ENCODE measurements around the gene A2ML1. TPM values are rescaled to one million over a fixed set of nuclear protein-coding genes. Genes with fewer than 3 reads are reported as not detected.
A peak's percentile ranks its signal among the peaks of the same experiment; 100 is the strongest.
"Not testable (repeated sequence)": the region's sequence is repeated elsewhere in the genome, so short reads cannot be mapped to it uniquely, and the experiment has no call there.

A2ML1 gene
- polyA plus RNA-seq, 4 donors, result 0.29 to 0.70 (median 0.34) TPM

DNA sequence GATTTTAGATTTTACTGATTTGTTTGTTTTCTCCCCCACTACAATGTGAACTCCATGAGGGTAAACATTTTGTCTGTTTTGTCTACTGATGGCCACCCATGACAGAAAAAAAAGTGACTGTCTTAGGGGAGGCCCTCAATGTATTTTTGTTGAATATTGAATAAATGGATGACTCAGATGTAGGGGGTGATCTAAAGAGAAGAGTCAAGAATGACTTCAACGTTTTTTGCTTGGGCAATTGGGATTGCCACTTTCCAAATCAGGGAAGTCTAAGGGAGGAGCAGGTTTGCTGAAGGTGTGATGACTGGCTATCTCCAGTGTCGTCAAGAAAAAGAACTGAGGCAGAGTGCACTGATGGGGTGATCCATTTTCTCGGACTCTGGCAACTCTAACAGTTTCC, 81.2 kb downstream of the A2ML1 start:
- no peak for DNase-seq (ENCODE audit: low read depth in 4 of 4, low spot score in 2 of 4)

DNA sequence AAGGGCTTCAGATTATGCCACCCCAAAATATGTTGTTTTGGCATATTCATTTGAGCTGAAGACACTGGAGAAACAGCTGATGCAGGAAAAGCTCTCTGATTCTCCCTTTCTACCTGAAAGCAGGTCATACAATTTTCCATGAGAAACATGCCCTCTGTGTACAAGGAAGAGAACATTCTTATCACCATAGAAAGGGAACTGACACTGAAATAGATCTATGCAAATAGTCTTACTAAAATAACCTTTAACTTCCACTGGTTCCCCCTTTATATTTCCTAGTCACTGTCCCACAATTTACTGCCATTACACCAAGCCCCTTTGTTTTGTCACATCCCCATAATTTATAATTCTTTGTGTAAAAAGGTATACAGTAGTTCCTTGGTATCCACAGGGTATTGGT, 82.2 kb downstream of the A2ML1 start:
- no peak for DNase-seq (ENCODE audit: low read depth in 4 of 4, low spot score in 2 of 4)

DNA sequence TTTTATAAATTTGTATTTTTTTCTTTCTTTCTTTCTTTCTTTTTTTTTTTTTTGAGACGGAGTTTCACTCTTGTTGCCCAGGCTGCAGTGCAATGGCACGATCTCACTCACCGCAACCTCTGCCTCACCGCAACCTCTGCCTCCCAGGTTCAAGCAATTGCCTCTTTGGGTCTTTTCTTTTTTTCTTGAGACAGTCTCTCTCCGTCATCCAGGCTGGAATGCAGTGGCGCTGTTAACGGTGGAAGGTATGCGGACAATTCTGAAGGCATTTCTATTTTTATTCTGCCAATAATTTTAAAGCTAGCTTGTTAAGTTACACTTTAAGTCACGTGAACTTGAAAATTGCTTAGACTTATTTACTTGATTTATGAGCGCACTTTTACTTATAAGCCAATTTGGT, 83.1 kb downstream of the A2ML1 start:
- DNase-seq (ENCODE audit: low read depth in 4 of 4, low spot score in 2 of 4), result no peak

DNA sequence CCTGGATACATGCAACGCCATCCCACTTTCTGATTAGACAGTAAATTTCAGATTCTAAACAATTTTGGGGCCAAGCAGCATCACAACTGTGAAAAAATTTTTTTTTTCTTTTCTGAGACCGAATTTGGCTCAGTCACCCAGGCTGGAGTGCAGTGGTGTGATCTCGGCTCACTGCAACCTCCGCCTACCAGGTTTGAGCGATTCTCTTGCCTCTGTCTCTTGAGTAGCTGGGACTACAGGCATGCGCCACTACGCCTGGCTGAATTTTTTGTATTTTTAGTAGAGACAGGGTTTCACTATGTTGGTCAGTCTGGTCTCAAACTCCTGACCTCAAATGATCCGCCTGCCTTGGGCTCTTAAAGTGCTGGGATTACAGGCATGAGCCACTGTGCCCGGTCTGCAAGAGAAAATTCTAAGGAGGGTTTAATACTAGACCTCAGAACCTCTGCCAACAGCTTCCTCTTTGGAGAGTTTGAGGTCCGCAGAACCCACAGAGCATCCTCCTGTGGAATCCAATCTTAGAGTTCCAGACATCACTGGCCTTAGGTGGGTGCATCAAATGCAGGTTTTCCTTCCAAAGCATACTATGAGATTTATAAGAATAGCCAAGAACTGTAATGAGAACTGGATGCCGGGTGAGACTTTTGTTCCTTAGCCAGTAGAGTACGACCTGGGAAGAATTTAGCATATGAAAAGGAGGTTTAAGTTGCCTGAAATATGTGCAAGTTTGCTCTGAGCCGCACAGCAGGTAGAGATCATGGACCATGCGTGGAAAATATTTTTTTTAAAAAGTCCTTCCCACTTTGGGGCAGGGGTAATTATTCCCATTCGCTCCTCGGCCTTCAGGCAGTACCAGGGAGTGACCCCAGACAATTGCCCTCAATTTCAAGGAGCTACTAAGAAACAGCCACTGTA, 84.1 kb downstream of the A2ML1 start:
- DNase-seq (ENCODE audit: low read depth in 4 of 4, low spot score in 2 of 4), result no peak

DNA sequence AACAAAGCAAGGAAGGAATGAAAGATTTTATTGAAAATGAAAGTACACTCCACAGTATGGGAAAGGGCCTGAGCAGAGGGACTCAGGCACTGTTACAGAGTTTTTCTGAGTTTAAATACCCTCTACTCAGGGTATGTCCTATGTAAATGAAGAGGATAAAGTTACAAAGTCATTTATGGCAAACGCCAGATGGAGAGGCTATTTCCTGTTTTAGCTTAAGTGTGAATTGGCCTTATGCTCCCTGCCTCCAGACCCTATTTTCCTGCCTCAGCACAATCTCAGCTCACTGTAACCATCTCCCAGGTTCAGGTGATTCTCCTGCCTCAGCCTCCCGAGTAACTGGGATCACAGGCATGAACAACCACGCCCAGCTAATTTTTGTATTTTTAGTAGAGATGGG, 85.1 kb downstream of the A2ML1 start:
- DNase-seq (ENCODE audit: low read depth in 4 of 4, low spot score in 2 of 4), result no peak

DNA sequence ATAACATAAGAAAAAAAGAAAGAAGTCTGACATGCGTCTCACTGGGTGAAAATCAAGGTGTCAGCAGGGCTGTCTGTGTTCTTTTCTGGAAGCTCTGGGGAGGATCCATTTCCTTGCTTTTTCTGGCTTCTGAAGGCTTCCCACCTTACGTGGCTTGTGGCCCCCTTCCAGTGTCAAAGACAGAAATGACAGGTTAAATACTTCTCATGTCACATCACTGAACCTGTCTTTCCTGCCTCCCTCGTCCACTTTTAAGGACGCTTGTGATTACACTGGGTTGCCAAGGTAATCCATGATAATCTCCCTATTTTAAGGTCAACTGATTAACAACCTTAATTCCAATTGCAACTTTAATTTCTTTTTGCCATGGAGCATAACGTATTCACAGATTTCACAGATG, 87.3 kb downstream of the A2ML1 start:
- DNase-seq (ENCODE audit: low read depth in 4 of 4, low spot score in 2 of 4), result no peak

DNA sequence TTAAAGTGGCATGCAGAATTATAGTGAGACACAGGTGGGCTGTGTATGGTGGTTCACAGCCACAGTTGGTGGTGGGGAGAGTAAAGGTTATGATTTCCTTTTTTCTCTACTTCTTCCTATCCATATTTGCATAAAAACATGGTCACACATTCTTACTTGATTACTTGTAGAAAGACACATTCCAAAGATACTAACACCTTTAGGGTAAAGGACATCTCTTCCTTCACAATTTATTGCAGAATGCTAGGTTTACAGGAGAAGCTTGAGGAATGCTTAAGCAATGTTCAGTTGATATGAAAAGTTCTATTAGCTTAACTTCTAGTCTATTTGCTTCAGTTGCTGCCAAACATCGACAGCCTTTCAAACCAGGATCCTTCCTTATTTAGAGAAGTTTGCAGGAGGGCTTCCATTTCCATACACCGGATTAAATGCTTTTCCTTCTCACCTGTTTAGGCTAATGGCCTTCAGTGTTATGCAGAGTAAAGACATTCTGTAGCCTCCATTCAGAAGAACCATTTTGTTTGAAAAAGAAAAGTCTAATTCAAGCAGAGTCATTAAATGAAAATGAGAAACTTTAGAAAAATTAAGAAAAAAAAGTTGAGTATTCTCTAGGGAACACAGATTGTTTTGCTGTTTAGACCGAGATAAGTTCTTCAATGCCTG, 89.3 kb downstream of the A2ML1 start:
- no peak for DNase-seq (ENCODE audit: low read depth in 4 of 4, low spot score in 2 of 4)

DNA sequence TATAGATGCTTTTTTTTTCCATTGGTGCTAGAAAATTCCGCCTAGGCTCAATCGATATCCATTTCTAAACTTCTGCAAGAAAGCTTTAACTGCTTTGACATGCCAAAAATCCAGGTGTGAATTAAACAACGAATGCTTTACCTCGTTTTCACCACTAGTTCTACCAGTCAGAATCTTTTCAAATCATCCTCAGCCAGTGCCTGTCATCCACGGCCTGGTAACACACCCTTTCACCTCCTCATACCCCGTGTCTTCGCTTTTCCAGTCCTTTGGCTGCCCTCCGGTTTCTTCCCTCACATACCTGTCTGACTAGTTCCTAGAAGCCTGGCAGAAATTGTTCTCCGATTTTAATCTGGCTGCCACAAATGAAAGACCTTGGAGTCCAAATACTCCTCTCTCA, 90.5 kb downstream of the A2ML1 start:
- DNase-seq (ENCODE audit: low read depth in 4 of 4, low spot score in 2 of 4), result peak in 1 of 4 donors; percentile 13

DNA sequence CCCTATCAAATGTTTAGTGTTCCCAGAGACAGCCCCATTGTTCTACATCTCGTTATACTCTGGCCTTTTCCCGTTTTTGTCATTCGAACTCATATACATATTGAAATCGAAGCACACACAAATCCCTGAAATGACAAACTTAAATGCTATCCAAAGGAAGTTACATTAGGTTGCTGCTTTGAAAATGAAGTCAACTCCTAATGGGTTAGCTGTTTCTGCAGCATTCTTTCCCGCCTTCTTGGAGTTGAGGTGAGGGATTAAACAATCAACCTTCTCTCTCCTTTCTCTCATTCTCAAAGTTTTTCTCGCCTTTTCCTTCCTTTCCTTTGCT, 91.2 kb downstream of the A2ML1 start:
- peak in 1 of 4 donors; percentile 54 for DNase-seq (ENCODE audit: low read depth in 4 of 4, low spot score in 2 of 4)

DNA sequence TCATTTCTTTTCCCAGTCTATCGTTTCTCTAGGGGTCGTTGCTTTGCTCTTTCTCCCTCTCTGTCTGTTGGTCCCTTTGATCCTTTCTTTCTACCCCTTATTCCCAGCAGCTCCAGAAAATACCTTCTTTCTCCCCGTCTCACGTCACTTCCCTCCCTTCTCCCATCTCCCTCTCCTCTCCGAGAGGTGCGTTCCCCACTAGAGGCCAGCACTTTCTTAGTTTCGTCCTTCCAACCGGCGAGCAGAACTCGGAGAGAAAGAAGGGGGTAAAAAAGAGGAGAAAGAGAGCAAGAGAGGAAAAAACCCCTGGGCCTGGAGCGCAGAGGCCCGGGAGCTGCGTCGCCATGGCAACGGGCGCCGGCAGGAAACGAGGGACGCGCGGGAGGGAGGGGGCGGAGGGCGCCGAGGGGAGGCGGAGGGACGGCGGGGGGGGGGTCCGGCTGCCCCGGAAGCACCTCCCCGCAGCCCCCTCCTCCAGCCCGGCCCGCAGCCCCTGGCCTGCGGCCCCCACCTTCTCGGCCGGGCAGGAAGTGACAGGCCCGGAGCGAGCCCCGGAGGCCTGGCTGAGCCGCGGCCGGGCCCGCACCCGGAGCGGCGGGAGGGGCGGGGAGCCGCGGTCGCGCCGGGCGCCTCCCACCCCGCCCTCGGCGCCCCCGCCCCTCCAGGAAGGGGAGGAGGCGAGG, 91.8 kb downstream of the A2ML1 start, which contains the start of gene PHC1:
TSS of gene PHC1 (plus strand) at position 477 of the 683 bp plus-strand sequence. CDS start 3,169 bp downstream, outside the sequence.
- peak; percentile 78 to 96 (median 82) for DNase-seq (ENCODE audit: low read depth in 4 of 4, low spot score in 2 of 4)

DNA sequence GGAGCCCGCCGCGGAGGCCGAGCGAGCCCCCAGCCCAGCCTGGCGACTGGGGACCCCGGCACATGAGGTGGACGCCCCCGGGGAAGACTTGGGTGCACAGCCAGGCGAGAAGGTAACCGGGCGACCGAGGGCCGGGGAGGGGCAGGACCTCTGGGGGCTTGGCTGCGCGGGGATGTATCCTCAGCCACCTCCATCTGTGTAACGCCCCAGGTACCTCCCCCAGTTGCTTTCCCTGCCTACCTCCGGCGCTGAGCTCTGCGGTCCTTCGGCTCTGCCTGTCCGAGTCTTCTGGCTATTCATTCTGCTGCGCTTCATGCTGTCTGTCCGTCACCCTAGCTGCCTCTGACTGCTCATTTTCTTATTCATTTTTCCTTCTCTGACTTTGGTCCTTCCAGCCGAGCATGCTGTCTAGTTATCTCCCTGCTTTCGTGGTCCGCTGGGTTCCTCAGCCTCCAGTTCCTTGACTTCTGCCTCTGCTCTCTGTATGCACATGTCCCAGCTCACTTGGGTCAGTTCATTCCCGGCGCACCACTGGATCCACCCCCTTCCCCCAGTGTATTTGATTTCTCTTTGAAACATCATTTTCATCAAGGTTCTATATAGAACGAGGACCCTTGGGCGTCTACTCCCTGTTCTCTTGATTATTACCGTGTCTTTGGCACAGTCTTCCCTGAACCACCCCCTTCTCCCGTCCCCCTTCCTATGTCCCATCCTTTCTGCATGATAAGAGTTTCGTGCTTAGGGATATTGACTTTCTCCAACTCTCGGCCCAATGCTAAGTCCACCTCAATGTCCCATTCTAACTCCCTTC, 92.5 kb downstream of the A2ML1 start:
- peak in 1 of 4 donors; percentile 51 for DNase-seq (ENCODE audit: low read depth in 4 of 4, low spot score in 2 of 4)

DNA sequence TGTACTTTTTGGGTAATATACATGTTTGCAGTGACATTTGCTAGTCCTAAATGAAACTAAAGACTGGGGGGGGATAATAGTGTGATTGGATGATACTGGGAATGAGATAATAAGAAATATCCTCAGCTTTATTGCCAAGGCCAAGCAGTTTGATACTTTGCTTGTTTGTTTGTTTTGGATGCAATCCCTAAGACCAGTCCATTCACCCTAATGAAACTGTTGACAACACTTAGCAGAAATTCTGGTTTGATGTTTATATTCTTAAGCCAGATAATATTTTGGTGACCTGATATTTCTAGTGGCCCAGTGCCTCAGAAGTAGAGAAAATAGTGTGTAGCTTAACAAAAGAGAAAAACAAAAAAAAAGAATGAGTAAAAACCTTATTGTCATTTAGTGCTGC, 93.7 kb downstream of the A2ML1 start:
- no peak for DNase-seq (ENCODE audit: low read depth in 4 of 4, low spot score in 2 of 4)

DNA sequence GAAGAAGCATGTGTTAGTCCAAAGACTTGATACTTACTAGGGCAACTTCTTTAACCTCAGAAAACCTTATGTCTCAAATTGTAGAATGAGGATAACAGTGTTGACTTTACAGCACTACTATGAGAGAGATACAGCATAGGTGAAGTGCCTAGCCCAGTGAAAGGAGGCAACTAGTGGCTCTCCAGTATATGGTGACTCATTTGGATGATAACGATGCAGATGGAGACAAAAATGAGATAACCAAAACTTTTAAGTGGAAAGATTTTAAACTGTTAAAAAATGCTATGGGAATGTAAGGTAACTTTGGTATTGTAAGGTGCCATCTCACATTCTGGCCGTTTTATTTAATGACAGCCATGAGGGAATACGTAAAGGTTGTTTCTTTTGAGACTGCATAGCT, 94.6 kb downstream of the A2ML1 start:
- no peak for DNase-seq (ENCODE audit: low read depth in 4 of 4, low spot score in 2 of 4)

DNA sequence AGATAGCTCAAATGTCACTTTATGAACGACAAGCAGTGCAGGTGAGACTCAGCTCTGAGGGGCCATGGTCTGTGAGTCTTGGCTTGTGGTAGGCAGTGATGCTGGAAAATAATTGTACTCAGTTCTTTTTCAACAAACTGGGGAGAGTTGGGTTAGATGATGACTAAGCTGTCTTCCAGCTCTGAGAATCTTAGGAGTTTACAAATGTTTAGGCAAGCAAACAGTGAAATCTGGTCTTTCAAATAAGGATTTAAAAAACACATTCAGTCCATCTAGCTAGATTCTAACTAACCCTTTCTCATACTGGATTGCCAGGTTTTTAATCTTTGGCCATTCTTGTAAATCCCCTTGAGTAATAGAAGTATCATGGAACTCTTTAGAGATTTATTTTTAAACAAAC, 95.3 kb downstream of the A2ML1 start:
- no peak for DNase-seq (ENCODE audit: low read depth in 4 of 4, low spot score in 2 of 4)

DNA sequence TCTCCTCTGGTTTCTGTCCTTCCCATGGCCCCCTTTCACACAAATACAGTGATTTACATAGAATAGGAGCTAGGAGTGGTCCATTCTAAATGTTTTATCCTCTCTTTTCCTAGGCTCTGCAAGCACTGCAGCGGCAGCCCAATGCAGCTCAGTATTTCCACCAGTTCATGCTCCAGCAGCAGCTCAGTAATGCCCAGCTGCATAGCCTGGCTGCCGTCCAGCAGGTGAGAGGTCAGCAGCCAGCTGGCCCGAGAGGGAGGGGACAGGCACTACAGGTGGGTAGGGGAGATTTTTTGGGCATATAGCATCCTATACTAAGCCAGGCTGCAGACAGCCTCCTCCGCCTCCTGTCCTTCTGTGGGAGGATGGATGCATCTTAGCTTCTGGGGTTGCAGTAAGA, 97.2 kb downstream of the A2ML1 start:
- not testable (repeated sequence) for DNase-seq (ENCODE audit: low read depth in 4 of 4, low spot score in 2 of 4)

DNA sequence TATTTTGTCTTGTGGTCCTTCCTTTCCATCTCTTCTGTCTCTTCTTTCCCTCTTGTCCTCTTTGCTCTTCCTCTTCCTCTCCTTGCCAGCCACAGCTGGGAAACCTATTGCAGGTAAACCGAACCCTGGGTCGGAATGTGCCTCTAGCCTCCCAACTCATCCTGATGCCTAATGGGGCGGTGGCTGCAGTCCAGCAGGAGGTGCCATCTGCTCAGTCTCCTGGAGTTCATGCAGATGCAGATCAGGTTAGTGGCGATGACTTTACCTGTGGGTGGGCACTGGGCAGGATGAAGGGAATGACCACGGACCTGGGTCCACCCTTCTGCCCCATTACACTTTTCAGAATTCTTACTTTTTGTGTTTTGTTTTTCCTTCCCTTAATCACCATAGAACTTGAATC, 100.1 kb downstream of the A2ML1 start:
- DNase-seq (ENCODE audit: low read depth in 4 of 4, low spot score in 2 of 4), result no peak

Other genes with a start within 250 kb of the A2ML1 start
- gene AICDA, start 209.8 kb upstream of the A2ML1 start, polyA plus RNA-seq (ENCODE audit: insufficient read length in 4 of 4), result under 1 TPM; 0.32 to 0.92 (median 0.43) TPM
- 1 to 10 TPM in 3 of 4 donors, under 1 TPM in 1; 0.38 to 3.5 (median 1.4) TPM for gene MFAP5, start 159.8 kb upstream of the A2ML1 start, polyA plus RNA-seq (ENCODE audit: insufficient read length in 4 of 4)
- gene RIMKLB, start 124.6 kb upstream of the A2ML1 start, polyA plus RNA-seq (ENCODE audit: insufficient read length in 4 of 4), result 100 to 1,000 TPM in 2 of 4 donors, 10 to 100 TPM in 2; 82.9 to 145 (median 98.4) TPM
- 100 to 1,000 TPM in 1 of 4 donors, 10 to 100 TPM in 3; 62.9 to 113 (median 80.6) TPM for gene PHC1, start 91.9 kb downstream of the A2ML1 start, polyA plus RNA-seq (ENCODE audit: insufficient read length in 4 of 4)
- gene M6PR, start 127.0 kb downstream of the A2ML1 start, polyA plus RNA-seq (ENCODE audit: insufficient read length in 4 of 4), result 100 to 1,000 TPM; 194 to 209 (median 207) TPM
- 1 to 10 TPM; 1.8 to 3.3 (median 2.6) TPM for gene KLRG1, start 166.9 kb downstream of the A2ML1 start, polyA plus RNA-seq (ENCODE audit: insufficient read length in 4 of 4)

All from left renal cortex interstitium (tissue), 4 donors.